GM12878 (cell line): ENCODE measurements around the gene SORT1. TPM values are rescaled to one million over a fixed set of nuclear protein-coding genes. Genes with fewer than 3 reads are reported as not detected.

Source experiments
- BRCA1 ChIP-seq: IDR thresholded peaks from 2 replicates; pipeline ENCODE4 v1.6.1; 2011; ENCODE audit warnings: low read depth, low read length, improper control_type of control experiment
- CHD1 ChIP-seq: IDR thresholded peaks from 2 replicates; pipeline ENCODE4 v1.6.1; 2012; ENCODE audit warnings: low read depth, low read length, improper control_type of control experiment
- YBX1 ChIP-seq: fragments of 450-650 bp; IDR thresholded peaks from 2 replicates; pipeline ENCODE4 v1.6.1; 2016; ENCODE audit warnings: antibody characterized with exemption
- ZNF217 ChIP-seq: fragments of 450-650 bp; IDR thresholded peaks from 2 replicates; pipeline ENCODE4 v1.6.1; 2017; ENCODE audit warnings: antibody characterized with exemption, mild to moderate bottlenecking
- ZNF687 ChIP-seq: fragments of 450-650 bp; IDR thresholded peaks from 2 replicates; pipeline ENCODE4 v1.6.1; 2017; ENCODE audit warnings: mild to moderate bottlenecking, moderate library complexity
- polyA plus RNA-seq, 11 experiments: library from polyadenylated mRNA; depleted of rRNA in 4 of 11; unstranded in 6 of 11; stranded (reverse) in 5 of 11; fragments of >200 nt; fragmentation: Nextera tagmentation in 4 of 11; fragmentation: Illumina TruSeq in 1 of 11; extraction: Ambion mirVana in 4 of 11; extraction: Trizol in 1 of 11; gene quantifications; 1 replicate in 1 of 11; 2 replicates in 10 of 11; pipeline versions ENCODE4 v1.2.1 to v1.2.3, GENCODE V29; 2011 to 2016; ENCODE audit warnings: inconsistent platforms in 2 of 11, missing spikeins in 2 of 11, low read depth in 1 of 11
- total RNA-seq, 4 experiments: library from RNA; depleted of rRNA in 3 of 4; stranded (reverse); fragments of >200 nt in 3 of 4; fragmentation: Illumina TruSeq in 1 of 4; extraction: Trizol in 1 of 4; gene quantifications; 2 replicates each; pipeline versions ENCODE4 v1.2.1 to v1.2.3, GENCODE V29; 2013 to 2021
- TF ChIP-seq, protein P1 (sequence below): IDR thresholded peaks from 2 replicates; pipeline ENCODE4 v1.6.1; 2012; ENCODE audit warnings: mild to moderate bottlenecking, low read depth, low read length

Gene SORT1
- total and polyA plus RNA-seq, 10 of the 15 experiments (the other 5 are each of a cell fraction or from before 2014, with no cell fraction given): 0.06 to 1.9 (median 0.33) TPM; not detected in 1

DNA sequence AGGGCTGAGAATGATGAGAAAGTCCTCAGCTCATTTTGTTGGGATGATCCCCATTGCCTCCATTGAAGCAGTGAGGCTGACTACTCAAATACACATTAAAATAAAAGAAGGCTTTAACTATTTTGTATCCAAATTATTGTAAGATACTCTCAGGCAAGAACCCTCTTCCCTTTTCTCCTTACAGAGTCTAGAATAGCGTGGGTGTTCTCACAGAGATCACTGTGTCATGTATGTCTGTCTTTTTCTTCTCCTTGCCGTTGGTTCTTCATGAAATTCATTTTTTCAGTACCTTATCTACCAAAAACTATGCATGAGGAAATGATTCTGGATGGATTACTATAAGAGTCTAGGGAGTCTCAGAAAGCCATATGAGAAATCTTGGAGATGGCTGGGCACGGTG, 30.1 kb downstream of the SORT1 start (continued):
- TF ChIP-seq, protein P1, sequence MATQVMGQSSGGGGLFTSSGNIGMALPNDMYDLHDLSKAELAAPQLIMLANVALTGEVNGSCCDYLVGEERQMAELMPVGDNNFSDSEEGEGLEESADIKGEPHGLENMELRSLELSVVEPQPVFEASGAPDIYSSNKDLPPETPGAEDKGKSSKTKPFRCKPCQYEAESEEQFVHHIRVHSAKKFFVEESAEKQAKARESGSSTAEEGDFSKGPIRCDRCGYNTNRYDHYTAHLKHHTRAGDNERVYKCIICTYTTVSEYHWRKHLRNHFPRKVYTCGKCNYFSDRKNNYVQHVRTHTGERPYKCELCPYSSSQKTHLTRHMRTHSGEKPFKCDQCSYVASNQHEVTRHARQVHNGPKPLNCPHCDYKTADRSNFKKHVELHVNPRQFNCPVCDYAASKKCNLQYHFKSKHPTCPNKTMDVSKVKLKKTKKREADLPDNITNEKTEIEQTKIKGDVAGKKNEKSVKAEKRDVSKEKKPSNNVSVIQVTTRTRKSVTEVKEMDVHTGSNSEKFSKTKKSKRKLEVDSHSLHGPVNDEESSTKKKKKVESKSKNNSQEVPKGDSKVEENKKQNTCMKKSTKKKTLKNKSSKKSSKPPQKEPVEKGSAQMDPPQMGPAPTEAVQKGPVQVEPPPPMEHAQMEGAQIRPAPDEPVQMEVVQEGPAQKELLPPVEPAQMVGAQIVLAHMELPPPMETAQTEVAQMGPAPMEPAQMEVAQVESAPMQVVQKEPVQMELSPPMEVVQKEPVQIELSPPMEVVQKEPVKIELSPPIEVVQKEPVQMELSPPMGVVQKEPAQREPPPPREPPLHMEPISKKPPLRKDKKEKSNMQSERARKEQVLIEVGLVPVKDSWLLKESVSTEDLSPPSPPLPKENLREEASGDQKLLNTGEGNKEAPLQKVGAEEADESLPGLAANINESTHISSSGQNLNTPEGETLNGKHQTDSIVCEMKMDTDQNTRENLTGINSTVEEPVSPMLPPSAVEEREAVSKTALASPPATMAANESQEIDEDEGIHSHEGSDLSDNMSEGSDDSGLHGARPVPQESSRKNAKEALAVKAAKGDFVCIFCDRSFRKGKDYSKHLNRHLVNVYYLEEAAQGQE: no peak
- TF ChIP-seq CHD1 (no peak), ZNF687 (no peak), ZNF217 (no peak), YBX1 (no peak), BRCA1 (no peak)
